Breast epithelium (tissue), 3 donors: ENCODE measurements around the gene ITPR1.

Experiments
- CTCF ChIP-seq, 3 donors: fragments of 450-650 bp; IDR thresholded peaks; one replicate each; pipeline ENCODE4 v1.5.1; 2016 to 2017; ENCODE audit warnings: antibody characterized with exemption in 3 of 3, mild to moderate bottlenecking in 3 of 3, moderate library complexity in 3 of 3
- POLR2A ChIP-seq: fragments of 450-650 bp; IDR thresholded peaks from one replicate; pipeline ENCODE4 v1.6.1; 2016; ENCODE audit warnings: antibody characterized with exemption, mild to moderate bottlenecking, moderate library complexity
- POLR2AphosphoS5 ChIP-seq, 3 donors: sonication (generic); formaldehyde crosslinking; IDR thresholded peaks; one replicate each; pipeline ENCODE4 v1.6.1; 2017; ENCODE audit warnings: antibody characterized with exemption in 3 of 3

DNA sequence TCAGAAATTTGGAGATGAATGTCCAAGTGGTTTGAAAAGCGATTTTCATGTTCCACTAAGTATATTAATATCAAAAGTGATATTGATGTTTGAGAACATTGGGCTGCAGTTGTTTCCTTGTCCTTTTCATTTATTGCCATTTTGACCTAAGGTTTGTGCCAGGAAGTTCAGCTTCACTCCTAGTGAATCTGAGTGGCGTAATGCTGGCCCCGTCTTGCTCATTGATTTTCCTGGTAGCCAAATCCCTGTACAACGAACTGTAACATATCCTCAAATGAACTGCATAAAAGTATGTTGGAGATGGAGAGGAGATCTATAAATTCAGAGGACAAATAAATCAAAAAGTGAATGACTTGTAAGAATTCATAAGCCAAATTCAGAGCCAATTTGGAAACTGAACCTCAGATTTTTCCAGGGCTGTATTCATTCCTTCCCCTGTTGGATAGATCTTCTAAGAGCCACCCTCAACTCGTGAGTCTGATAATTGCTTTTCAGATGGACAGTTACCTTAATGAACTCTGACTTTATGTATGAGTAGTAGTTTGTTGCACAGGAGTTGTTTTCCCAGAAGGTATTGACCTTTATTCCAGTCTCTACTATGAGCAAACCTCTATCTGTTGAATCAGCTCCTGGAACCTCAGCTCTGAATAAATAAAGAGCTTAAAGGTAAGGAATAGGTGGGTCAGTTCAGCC lies 72.8 kb downstream of the ITPR1 start:
- no peak for TF ChIP-seq CTCF (IDR thresholded peaks at IDR 0.05)
- TF ChIP-seq POLR2A, result no peak
- TF ChIP-seq POLR2AphosphoS5 (IDR thresholded peaks at IDR 0.05), result no peak
